IPS-18a (cell line): ENCODE measurements around the gene SDC4.

Experiments used
- H3K27ac ChIP-seq: one replicate; pipeline ENCODE4 v1.5.1; 2013; ENCODE audit warnings: low read length
- H3K27me3 ChIP-seq: one replicate; pipeline ENCODE4 v1.6.1; 2013; ENCODE audit warnings: mild to moderate bottlenecking, low read length; ENCODE audit not compliant: control insufficient read depth, insufficient read depth
- H3K36me3 ChIP-seq: one replicate; pipeline ENCODE4 v1.6.1; 2013; ENCODE audit warnings: low read depth, low read length; ENCODE audit not compliant: control insufficient read depth
- H3K4me1 ChIP-seq: one replicate; pipeline ENCODE4 v1.6.1; 2013; ENCODE audit warnings: low read depth, low read length; ENCODE audit not compliant: control insufficient read depth
- H3K4me3 ChIP-seq: one replicate; pipeline ENCODE4 v1.5.1; 2013; ENCODE audit warnings: low read length
- H3K9ac ChIP-seq: one replicate; pipeline ENCODE4 v1.6.1; 2013; ENCODE audit warnings: mild to moderate bottlenecking, low read length, moderate library complexity
- H3K9me3 ChIP-seq: one replicate; pipeline ENCODE4 v1.6.1; 2013; ENCODE audit warnings: low read depth, low read length; ENCODE audit not compliant: control insufficient read depth

The SDC4 gene

GRCh38 chr20:45283551-45284057 is 64.6 kb downstream of the SDC4 start:
- H3K4me1 ChIP-seq = no peaks in the 10 kb centered on the region
- no peaks in the 10 kb centered on the region for H3K9me3 ChIP-seq
- H3K36me3 ChIP-seq = no peaks in the 10 kb centered on the region
- H3K4me3 ChIP-seq = no peak overlapping the region
- H3K9ac ChIP-seq = no peak overlapping the region
- no peak overlapping the region for H3K27ac ChIP-seq
- H3K27me3 ChIP-seq = no peaks in the 10 kb centered on the region

- no peaks in the 10 kb centered on the region for H3K27me3 ChIP-seq
- H3K36me3 ChIP-seq = no peaks in the 10 kb centered on the region
- no peaks in the 10 kb centered on the region for H3K4me1 ChIP-seq
- no peak overlapping the region for H3K9ac ChIP-seq
- H3K27ac ChIP-seq = no peak overlapping the region
- H3K4me3 ChIP-seq = no peak overlapping the region
- no peaks in the 10 kb centered on the region for H3K9me3 ChIP-seq
Measured at GRCh38 chr20:45282700-45283550, 65.3 kb downstream of the SDC4 start.

- H3K4me3 ChIP-seq = no peak overlapping the region
- no peaks in the 10 kb centered on the region for H3K9me3 ChIP-seq
- no peaks in the 10 kb centered on the region for H3K4me1 ChIP-seq
- H3K9ac ChIP-seq = no peak overlapping the region
- no peak overlapping the region for H3K27ac ChIP-seq
- no peaks in the 10 kb centered on the region for H3K36me3 ChIP-seq
- no peaks in the 10 kb centered on the region for H3K27me3 ChIP-seq
Measured at GRCh38 chr20:45279992-45280391, 68.2 kb downstream of the SDC4 start.

GRCh38 chr20:45275338-45275737 is 72.9 kb downstream of the SDC4 start:
- Histone ChIP-seq H3K4me1 (no peaks in the 10 kb centered on the region), H3K27ac (no peak overlapping the region), H3K36me3 (no peaks in the 10 kb centered on the region), H3K9ac (no peak overlapping the region), H3K27me3 (no peaks in the 10 kb centered on the region), H3K4me3 (no peak overlapping the region), H3K9me3 (no peaks in the 10 kb centered on the region)
